HCT116 (cell line): ENCODE results near the gene ZNF521. TPM values are rescaled to one million over a fixed set of nuclear protein-coding genes. Genes with fewer than 3 reads are reported as not detected.

ENCODE experiments used
- ATAC-seq: fragments of 200-7000 bp; cut with Tn5 transposase; 2 replicates; pipeline ENCODE4 v1.9.1; 2020; ENCODE audit warnings: mild to moderate bottlenecking, moderate library complexity
- BruUV-seq: library from RNA; stranded (reverse); fragments of 400-500 nt; replicated peaks from 2 replicates; lab custom pipeline; 2021; lab: Mats Ljungman, UMichigan
- CTCF ChIA-PET: fragments of 300-600 bp; sonication (Branson Sonifier 250); formaldehyde crosslinking; loops from one replicate; lab custom pipeline; 2021; ENCODE audit warnings: antibody characterized with exemption; lab: Charles Lee
- POLR2A ChIA-PET: fragments of 300-600, 350-600 bp; sonication (Branson Sonifier 250); formaldehyde crosslinking; loops from one replicate; lab custom pipeline; 2021; ENCODE audit warnings: antibody characterized with exemption; lab: Charles Lee
- RAD21 ChIA-PET, 2 experiments: fragments of 300-600 bp; sonication (Branson Sonifier 250); formaldehyde crosslinking; loops; one replicate each; lab custom pipeline; 2023; ENCODE audit warnings: low total read pairs in 2 of 2; ENCODE audit not compliant: uncharacterized antibody in 2 of 2, unreplicated experiment in 2 of 2, low non-redundant PET in 1 of 2; lab: Charles Lee
- DNase-seq: peaks from one replicate; pipeline ENCODE4 v3.0.0-alpha.2; 2010; ENCODE audit warnings: low read depth, low spot score
- H2AFZ ChIP-seq: fragments of 200-600 bp; shearing (Covaris generic), sonication (generic); 2 replicates; pipeline ENCODE4 v1.6.1; 2017; ENCODE audit warnings: low read depth, mixed run types, mixed read lengths, antibody characterized with exemption, low read length; ENCODE audit not compliant: poor library complexity, severe bottlenecking
- H3K27ac ChIP-seq: 2 replicates; pipeline ENCODE4 v1.5.1; 2012; ENCODE audit warnings: low read depth, low read length
- H3K27me3 ChIP-seq: fragments of 200-600 bp; sonication (generic); 2 replicates; pipeline ENCODE4 v1.6.1; 2016; ENCODE audit warnings: mixed run types, low read length, mixed read lengths; ENCODE audit not compliant: insufficient read depth
- H3K36me3 ChIP-seq, 2 experiments: fragments of 200-500 bp in 1 of 2; fragments of 200-600 bp in 1 of 2; sonication (Bioruptor generic) in 1 of 2; sonication (generic) in 1 of 2; 2 replicates each; pipeline versions ENCODE4 v1.5.1 to v1.6.1; 2014 to 2016; ENCODE audit warnings: low read length in 2 of 2, inconsistent platforms in 1 of 2, mixed read lengths in 1 of 2, mixed run types in 1 of 2; ENCODE audit not compliant: insufficient read depth in 2 of 2, control insufficient read depth in 1 of 2
- H3K4me1 ChIP-seq, 2 experiments: fragments of 200-600 bp in 1 of 2; sonication (generic) in 1 of 2; 2 replicates each; pipeline versions ENCODE4 v1.5.1 to v1.6.1; 2012 to 2017; ENCODE audit warnings: low read length in 2 of 2, inconsistent platforms in 1 of 2, mild to moderate bottlenecking in 1 of 2, mixed read lengths in 1 of 2, mixed run types in 1 of 2, moderate library complexity in 1 of 2; ENCODE audit not compliant: insufficient read depth in 2 of 2, control insufficient read depth in 1 of 2
- H3K4me2 ChIP-seq: fragments of 200-600 bp; sonication (generic); 2 replicates; pipeline ENCODE4 v1.6.1; 2017; ENCODE audit warnings: mixed run types, low read length, mixed read lengths
- H3K4me3 ChIP-seq, 2 experiments: fragments of 200-600 bp in 1 of 2; sonication (generic) in 1 of 2; replicated peaks in 1 of 2; 2 replicates each; pipeline ENCODE4 v1.5.1; 2011 to 2016; ENCODE audit warnings: low read length in 2 of 2, control low read depth in 1 of 2, low read depth in 1 of 2, mild to moderate bottlenecking in 1 of 2, mixed read lengths in 1 of 2, mixed run types in 1 of 2
- H3K79me2 ChIP-seq: fragments of 200-600 bp; sonication (generic); 2 replicates; pipeline ENCODE4 v1.6.1; 2017; ENCODE audit warnings: mild to moderate bottlenecking, mixed run types, low read length, moderate library complexity, mixed read lengths; ENCODE audit not compliant: insufficient read depth
- H3K9ac ChIP-seq: fragments of 200-600 bp; sonication (generic); 2 replicates; pipeline ENCODE4 v1.6.1; 2016; ENCODE audit warnings: low read length, mixed read lengths
- H3K9me2 ChIP-seq: fragments of 200-600 bp; sonication (generic), shearing (Covaris generic); 2 replicates; pipeline ENCODE4 v1.6.1; 2017; ENCODE audit warnings: mixed run types, mild to moderate bottlenecking, moderate library complexity; ENCODE audit not compliant: insufficient read depth
- H3K9me3 ChIP-seq, 2 experiments: fragments of 200-500 bp in 1 of 2; fragments of 200-600 bp in 1 of 2; sonication (Bioruptor generic) in 1 of 2; sonication (generic) in 1 of 2; 2 replicates each; pipeline ENCODE4 v1.6.1; 2014 to 2017; ENCODE audit warnings: low read length in 2 of 2, mixed read lengths in 2 of 2, inconsistent platforms in 1 of 2, low read depth in 1 of 2, mild to moderate bottlenecking in 1 of 2, mixed run types in 1 of 2, moderate library complexity in 1 of 2; ENCODE audit not compliant: control insufficient read depth in 1 of 2, insufficient read depth in 1 of 2
- H4K20me1 ChIP-seq: fragments of 200-600 bp; sonication (generic), shearing (Covaris generic); 2 replicates; pipeline ENCODE4 v1.6.1; 2017; ENCODE audit warnings: mixed run types, mild to moderate bottlenecking, moderate library complexity; ENCODE audit not compliant: insufficient read depth
- ATF3 ChIP-seq: IDR thresholded peaks from 2 replicates; pipeline ENCODE4 v1.6.1; 2012
- EGR1 ChIP-seq: IDR thresholded peaks from 2 replicates; pipeline ENCODE4 v1.6.1; 2012; ENCODE audit warnings: low read depth
- ELF1 ChIP-seq: IDR thresholded peaks from 2 replicates; pipeline ENCODE4 v1.6.1; 2012; ENCODE audit warnings: low read depth, borderline replicate concordance
- EZH2 ChIP-seq: fragments of 200-600 bp; sonication (generic); IDR thresholded peaks from 2 replicates; pipeline ENCODE4 v1.6.1; 2017; ENCODE audit warnings: antibody characterized with exemption, mixed run types
- JUND ChIP-seq: IDR thresholded peaks from 2 replicates; pipeline ENCODE4 v1.6.1; 2012
- POLR2A ChIP-seq: IDR thresholded peaks from 2 replicates; pipeline ENCODE4 v1.7.0; 2011; ENCODE audit warnings: borderline replicate concordance; ENCODE audit not compliant: insufficient read depth, insufficient read length; ENCODE audit errors: extremely low read depth
- POLR2AphosphoS5 ChIP-seq: IDR thresholded peaks from 2 replicates; pipeline ENCODE4 v1.6.1; 2011; ENCODE audit warnings: mild to moderate bottlenecking, low read depth, low read length, moderate library complexity
- REST ChIP-seq: IDR thresholded peaks from 2 replicates; pipeline ENCODE4 v1.6.1; 2012; ENCODE audit warnings: low read depth
- SIN3A ChIP-seq: IDR thresholded peaks from 2 replicates; pipeline ENCODE4 v1.6.1; 2012; ENCODE audit warnings: low read depth
- SP1 ChIP-seq: IDR thresholded peaks from 2 replicates; pipeline ENCODE4 v1.6.1; 2012; ENCODE audit warnings: low read depth
- SRF ChIP-seq: IDR thresholded peaks from 2 replicates; pipeline ENCODE4 v1.6.1; 2012; ENCODE audit warnings: low read depth
- YY1 ChIP-seq: IDR thresholded peaks from 2 replicates; pipeline ENCODE4 v1.6.1; 2011; ENCODE audit warnings: low read length, low read depth, moderate library complexity, mild to moderate bottlenecking; ENCODE audit not compliant: insufficient replicate concordance; ENCODE audit errors: extremely low read depth
- ZFX ChIP-seq: fragments of 450-650 bp; IDR thresholded peaks from 2 replicates; pipeline ENCODE4 v1.6.1; 2017
- ZNF274 ChIP-seq: fragments of 200-500 bp; sonication (Bioruptor generic); IDR thresholded peaks from 2 replicates; pipeline ENCODE4 v1.6.1; 2014; ENCODE audit warnings: mild to moderate bottlenecking, low read depth, low read length, inconsistent platforms
- intact Hi-C: fragments of 100-400 bp; cut with micrococcal nuclease; formaldehyde crosslinking; loops from 2 replicates; pipeline ENCODE4 v1.10.0; 2022
- total RNA-seq: library from RNA; stranded (reverse); gene quantifications from one replicate; pipeline ENCODE4 v1.2.1, GENCODE V29; 2021; ENCODE audit not compliant: unreplicated experiment
- TF ChIP-seq, protein P1 (sequence below): IDR thresholded peaks from 2 replicates; pipeline ENCODE4 v1.6.1; 2011; ENCODE audit warnings: mild to moderate bottlenecking, low read length, moderate library complexity; ENCODE audit not compliant: insufficient replicate concordance; ENCODE audit errors: extremely low read depth

Gene ZNF521
- total RNA-seq, 1 experiment from 2014 or later: 0.10 TPM

- intact Hi-C loops: no loop called here
- no peaks in the 10 kb centered on the region for H3K36me3 ChIP-seq
- no peaks in the 10 kb centered on the region for H3K9me3 ChIP-seq
- BruUV-seq: no TSS peak
- no peak overlapping the region for H3K4me3 ChIP-seq
- no peak overlapping the region for H2AFZ ChIP-seq
- ChIA-PET POLR2A (no interaction called here), RAD21 (no interaction called here), CTCF (no interaction called here)
- no peak overlapping the region for H3K27ac ChIP-seq
- H3K4me1 ChIP-seq: no peaks in the 10 kb centered on the region
- no peaks in the 10 kb centered on the region for H3K9me2 ChIP-seq
- TF ChIP-seq JUND: no peak
- no peak for TF ChIP-seq REST
- TF ChIP-seq SRF: no peak
- no peak for TF ChIP-seq SP1
- TF ChIP-seq EZH2: no peak
- TF ChIP-seq, protein P1, sequence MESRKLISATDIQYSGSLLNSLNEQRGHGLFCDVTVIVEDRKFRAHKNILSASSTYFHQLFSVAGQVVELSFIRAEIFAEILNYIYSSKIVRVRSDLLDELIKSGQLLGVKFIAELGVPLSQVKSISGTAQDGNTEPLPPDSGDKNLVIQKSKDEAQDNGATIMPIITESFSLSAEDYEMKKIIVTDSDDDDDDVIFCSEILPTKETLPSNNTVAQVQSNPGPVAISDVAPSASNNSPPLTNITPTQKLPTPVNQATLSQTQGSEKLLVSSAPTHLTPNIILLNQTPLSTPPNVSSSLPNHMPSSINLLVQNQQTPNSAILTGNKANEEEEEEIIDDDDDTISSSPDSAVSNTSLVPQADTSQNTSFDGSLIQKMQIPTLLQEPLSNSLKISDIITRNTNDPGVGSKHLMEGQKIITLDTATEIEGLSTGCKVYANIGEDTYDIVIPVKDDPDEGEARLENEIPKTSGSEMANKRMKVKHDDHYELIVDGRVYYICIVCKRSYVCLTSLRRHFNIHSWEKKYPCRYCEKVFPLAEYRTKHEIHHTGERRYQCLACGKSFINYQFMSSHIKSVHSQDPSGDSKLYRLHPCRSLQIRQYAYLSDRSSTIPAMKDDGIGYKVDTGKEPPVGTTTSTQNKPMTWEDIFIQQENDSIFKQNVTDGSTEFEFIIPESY: no peak
- no peak for TF ChIP-seq ELF1
- TF ChIP-seq ZFX: no peak
- no peak for TF ChIP-seq ZNF274
- no peak for TF ChIP-seq POLR2AphosphoS5
- no peak for TF ChIP-seq ATF3
- no peak for TF ChIP-seq POLR2A
- TF ChIP-seq YY1: no peak
- TF ChIP-seq SIN3A: no peak
- no peak for TF ChIP-seq EGR1
- H3K9ac ChIP-seq: no peak overlapping the region
- no peaks in the 10 kb centered on the region for H3K79me2 ChIP-seq
- DNase-seq (no peak), ATAC-seq (no peak)
- no peaks in the 10 kb centered on the region for H3K27me3 ChIP-seq
- no peaks in the 10 kb centered on the region for H4K20me1 ChIP-seq
- H3K4me2 ChIP-seq: no peak overlapping the region
These were observed 332.0 kb downstream of the ZNF521 start for GRCh38 chr18:25019931-25020330.
